ENCODE measurements around the gene OR52B4.
"Not testable (repeated sequence)": the region's sequence is repeated elsewhere in the genome, so short reads cannot be mapped to it uniquely, and the experiment has no call there.

The OR52B4 gene

GRCh38 chr11:4385978-4386740 lies 18.0 kb upstream of the OR52B4 start:
- no peak for TF ChIP-seq CTCF (IDR thresholded peaks at IDR 0.05; ENCODE audit: low read depth, low read length)
- no peak overlapping the region for H3K4me3 ChIP-seq (ENCODE audit: low read depth, low read length)

GRCh38 chr11:4381901-4382300 lies 13.7 kb upstream of the OR52B4 start:
- H3K4me3 ChIP-seq (ENCODE audit: low read depth, low read length): no peak overlapping the region
- no peak for TF ChIP-seq CTCF (IDR thresholded peaks at IDR 0.05; ENCODE audit: low read depth, low read length)

- TF ChIP-seq CTCF (IDR thresholded peaks at IDR 0.05; ENCODE audit: low read depth, low read length): no peak
These were observed 7.4 kb upstream of the OR52B4 start for GRCh38 chr11:4375431-4376140.

GRCh38 chr11:4370166-4370565 lies 2.0 kb upstream of the OR52B4 start:
- TF ChIP-seq CTCF (IDR thresholded peaks at IDR 0.05; ENCODE audit: low read depth, low read length): no peak

More at GRCh38 chr11:4375431-4376140, 7.4 kb upstream of the OR52B4 start:
- no peak overlapping the region for H3K4me3 ChIP-seq (ENCODE audit: low read depth, low read length)

DNA sequence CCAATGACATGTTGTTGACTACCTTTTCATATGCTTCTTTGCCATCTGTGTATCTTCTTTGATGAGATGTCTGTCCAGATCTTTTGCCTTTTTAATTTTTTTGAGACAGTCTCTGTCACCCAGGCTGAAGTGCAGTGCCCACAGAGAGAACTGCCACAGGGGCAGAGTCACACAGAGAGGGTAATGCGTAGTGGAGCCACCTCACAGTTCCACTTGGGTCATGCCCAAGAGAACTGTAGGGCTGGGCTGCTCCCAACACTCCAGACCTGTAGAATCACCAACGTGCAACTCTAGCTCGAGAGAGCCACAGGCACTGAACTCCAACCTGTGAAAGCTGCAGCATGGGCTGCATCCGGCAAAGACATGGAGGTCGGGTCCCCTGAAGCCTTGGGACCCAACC lies 20.0 kb downstream of the OR52B4 start:
- H3K4me3 ChIP-seq (ENCODE audit: low read depth, low read length): not testable (repeated sequence)

More at GRCh38 chr11:4370166-4370565, 2.0 kb upstream of the OR52B4 start:
- H3K4me3 ChIP-seq (ENCODE audit: low read depth, low read length): no peak overlapping the region

- H3K4me3 ChIP-seq (ENCODE audit: low read depth, low read length): not testable (repeated sequence)
These were observed 22.8 kb downstream of the OR52B4 start for GRCh38 chr11:4345366-4345765.

- not testable (repeated sequence) for H3K4me3 ChIP-seq (ENCODE audit: low read depth, low read length)
These were observed 33.8 kb downstream of the OR52B4 start for GRCh38 chr11:4334356-4334755.

Data from WI38 (cell line).